Hypothalamus (tissue), 51 donors: Measurements from ENCODE around the gene CPAMD8.
A peak's percentile ranks its signal among the peaks of the same experiment; 100 is the strongest.
"Not testable (repeated sequence)": the region's sequence is repeated elsewhere in the genome, so short reads cannot be mapped to it uniquely, and the experiment has no call there.

ENCODE experiments used
- DNase-seq, 51 donors: peaks; one replicate each; lab custom pipeline; 2025; lab: John Stamatoyannopoulos, UW

CPAMD8 gene

DNA sequence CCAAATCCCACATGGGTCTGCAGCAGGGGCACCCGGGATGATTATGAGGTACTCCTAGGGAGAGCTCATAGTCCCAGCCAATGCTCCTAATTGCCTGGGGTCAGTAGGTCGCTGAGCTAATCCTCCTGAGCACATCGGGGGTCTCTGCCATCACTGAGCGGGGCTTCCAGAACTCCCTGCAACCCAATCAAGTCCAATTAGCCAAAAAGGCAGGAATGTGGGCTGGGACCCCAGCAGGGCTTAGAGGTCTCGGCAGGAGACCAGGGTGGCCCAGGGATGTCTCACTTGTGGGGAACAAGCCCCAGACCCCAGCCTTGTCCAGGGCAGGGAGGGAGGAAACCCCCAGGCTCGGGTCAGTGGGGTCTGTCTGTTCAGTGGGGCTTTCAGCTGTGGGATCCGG is 17.1 kb upstream of the CPAMD8 start:
- DNase-seq, result no peak

DNA sequence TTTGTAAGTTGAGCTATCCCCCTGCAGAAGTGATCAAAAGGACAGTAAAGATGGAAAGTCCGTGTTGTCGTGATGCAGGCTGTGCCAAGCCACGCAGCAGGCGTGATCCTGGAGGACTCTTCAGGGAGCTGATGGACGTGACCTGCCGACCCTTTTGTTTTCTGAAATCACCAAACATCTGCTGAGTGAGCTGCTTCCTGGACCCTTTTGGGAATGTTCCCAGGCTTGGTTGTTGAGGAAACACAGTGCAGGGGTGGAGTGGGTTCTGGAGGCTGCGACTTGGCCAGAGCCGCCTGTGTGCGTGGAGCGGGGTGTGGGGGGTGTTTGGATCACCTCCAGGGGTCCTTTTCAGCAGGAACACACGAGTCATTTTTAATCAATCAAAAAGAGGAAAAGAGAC is 15.4 kb upstream of the CPAMD8 start:
- no peak for DNase-seq

DNA sequence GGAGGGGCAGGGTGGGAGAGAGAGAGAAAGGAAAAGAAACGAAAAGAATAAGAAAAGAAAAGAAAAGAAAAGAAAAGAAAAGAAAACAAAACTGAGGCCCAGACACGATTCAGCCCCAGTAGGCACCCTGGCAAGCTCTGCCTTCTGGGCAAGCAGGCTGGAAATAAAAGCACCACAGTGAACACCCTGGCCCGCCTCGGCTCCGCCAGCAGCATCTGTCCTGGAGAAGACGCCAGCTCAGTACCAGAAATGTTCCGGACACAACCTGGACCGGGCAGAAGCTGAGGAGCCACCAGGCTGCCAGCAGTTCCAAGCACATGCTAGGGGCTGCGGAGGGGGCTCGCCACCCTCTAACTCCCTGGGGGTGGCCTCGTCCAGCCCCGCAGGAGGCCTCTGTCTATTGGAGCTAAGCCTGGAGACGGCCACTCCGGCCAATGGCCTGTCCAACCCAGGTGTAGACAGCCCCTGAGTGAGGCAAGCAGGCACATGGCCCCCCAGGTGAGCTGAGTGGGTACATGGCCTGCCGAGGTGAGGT is 11.4 kb upstream of the CPAMD8 start:
- DNase-seq, result peak in 23 of 51 donors; percentile 2 to 51 (median 20)

DNA sequence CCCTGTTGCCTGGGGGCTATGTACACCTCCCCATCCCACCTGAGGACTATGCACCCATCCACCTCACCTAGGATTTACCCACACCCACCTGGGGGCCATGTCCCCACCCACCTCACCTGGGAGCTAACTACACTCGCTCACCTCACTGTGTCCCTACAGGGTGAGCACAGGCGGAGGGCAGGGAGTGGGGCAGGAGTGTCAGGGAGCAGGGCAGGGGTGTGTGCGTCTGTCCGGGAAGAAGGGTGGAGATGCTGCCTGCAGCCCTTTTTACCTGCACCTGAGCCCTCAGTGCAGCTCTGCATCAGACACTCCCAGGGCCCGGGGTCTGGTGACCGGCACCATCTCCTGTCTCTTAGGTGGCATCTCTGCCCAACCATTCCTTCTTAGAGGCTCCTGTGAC is 10.6 kb upstream of the CPAMD8 start:
- no peak for DNase-seq

- DNase-seq, result no peak
Observed at GRCh38 chr19:17036640-17037039, 10.0 kb upstream of the CPAMD8 start.

GRCh38 chr19:17035842-17036424 is 9.3 kb upstream of the CPAMD8 start:
- no peak for DNase-seq

DNA sequence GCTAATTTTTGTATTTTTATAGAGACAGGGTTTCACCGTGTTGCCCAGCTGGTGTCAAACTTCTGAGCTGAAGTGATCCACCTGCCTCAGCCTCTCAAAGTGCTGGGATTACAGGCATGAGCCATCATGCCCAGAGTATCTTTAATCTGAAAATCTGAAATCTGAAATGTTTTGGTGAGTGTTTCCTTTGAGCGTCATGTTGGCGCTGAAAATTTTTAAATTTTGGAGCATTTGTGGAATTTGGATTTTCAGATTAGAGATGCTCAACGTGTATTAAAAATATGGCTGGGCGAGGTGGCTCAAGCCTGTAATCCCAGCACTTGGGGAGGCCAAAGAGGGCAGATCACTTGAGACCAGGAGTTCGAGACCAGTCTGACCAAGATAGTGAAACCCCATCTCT is 5.1 kb upstream of the CPAMD8 start:
- DNase-seq, result no peak

DNA sequence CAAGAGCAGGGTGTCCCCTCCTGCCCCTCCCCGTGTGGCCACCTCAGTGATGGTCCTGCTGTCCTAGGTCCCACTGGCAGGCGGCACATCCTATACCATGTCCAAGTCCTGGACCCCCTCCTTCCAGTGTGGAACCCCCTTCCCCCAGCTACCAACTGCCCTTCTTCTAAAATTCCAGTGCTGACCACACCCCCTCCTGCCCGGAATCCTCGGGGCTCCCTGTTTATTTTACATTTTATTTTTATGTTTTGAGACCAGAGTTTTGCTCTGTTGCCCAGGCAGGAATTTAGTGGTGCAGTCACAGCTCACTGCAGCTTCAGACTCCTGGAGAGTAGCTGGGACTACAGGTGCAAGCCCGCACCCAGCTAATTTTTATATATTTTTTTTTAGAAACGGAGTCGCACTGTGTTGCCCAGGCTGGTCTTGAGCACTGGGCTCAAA is 945 bp upstream of the CPAMD8 start:
- DNase-seq, result no peak

DNA sequence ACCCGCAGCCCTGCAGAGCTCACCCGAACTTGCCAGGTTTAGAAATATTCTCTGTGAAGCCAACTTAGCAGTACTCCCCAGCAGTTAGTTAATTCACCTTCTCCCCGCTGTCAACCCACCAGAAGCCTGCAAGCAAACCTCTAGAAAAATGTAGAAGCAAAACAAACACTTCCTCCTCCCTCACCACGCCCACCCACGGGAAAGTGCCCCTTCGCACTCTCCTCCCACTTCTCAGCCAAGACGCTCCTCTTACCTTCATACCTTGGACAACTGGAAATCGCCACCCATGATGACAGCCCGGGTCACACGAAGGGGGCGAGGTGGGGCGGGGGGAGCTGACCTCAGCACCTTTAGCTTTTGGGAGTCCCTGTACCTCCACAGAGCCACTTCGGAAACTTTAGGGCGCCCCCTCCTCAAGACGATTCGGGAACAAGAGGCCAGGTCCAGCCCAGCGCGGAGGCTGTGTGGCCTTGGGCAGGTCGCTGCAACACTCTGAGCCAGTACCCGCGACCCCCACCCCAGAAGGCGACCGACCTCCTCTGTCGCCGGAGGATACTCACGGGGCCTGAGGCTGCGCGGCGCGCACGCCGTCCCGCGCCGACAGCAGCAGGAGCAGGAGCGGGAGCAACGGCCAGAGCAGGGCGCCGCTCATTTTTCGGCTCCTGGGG is 485 bp downstream of the CPAMD8 start:
- no peak for DNase-seq

DNA sequence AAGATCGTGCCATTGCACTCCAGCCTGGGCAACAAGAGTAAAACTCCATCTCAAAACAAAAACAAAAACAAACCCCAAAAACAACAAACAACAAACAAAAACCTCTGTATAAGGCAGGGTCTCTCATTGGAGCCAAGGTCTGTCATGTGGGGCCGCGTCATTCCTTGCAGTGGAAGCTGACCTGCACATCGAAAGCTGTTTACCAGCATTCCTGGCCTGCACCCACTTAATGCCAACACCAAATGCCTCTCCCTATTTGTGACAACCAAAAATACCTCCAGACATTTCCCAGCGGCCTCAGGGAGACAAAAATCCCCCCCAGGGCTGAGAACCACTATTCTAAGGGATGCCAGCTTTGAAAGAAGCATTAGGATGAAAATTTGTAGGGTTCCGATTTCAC is 1.2 kb downstream of the CPAMD8 start:
- no peak for DNase-seq

GRCh38 chr19:17024941-17025340 is 1.7 kb downstream of the CPAMD8 start:
- not testable (repeated sequence) for DNase-seq

GRCh38 chr19:17023805-17024204 is 2.8 kb downstream of the CPAMD8 start:
- DNase-seq, result no peak

- DNase-seq, result no peak
Observed at GRCh38 chr19:17022738-17023137, 3.9 kb downstream of the CPAMD8 start.

DNA sequence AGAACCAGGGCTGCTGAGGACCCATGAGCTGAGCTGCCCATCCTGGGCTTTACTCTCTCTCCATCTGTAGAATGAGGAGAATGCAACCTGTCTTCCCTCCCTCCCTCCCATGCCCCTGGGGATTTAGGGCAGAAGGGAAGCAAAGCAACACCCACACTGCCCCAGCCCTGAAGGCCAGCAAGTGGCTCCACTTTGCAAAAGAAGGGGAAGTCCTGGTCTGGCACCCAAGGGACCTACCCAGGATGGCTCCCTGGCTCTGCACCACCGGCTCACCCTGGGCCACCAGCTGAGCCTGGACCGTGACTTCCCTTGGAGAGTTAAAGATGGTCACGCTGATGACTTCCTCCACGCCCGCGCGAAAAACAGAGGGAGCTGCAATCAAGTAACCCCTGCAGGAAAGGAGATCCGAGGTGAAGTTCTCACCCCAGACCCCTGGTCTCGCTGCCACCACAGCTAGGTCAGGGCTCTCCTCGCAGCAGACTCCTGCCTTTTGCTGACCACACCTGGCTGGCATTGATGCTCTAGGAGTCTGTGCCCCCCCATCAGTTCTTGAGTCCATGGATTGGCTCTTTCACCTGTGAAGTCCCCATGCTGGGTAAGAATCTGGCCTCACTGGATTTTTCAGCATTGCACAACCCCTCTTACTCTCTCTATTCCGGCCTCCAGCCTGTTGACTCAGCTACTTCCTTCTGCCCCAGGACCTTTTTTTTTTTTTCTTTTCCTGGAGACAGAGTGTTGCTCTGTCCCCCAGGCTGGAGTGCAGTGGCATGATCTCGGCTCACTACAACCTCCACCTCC is 4.6 kb downstream of the CPAMD8 start:
- DNase-seq, result no peak

DNA sequence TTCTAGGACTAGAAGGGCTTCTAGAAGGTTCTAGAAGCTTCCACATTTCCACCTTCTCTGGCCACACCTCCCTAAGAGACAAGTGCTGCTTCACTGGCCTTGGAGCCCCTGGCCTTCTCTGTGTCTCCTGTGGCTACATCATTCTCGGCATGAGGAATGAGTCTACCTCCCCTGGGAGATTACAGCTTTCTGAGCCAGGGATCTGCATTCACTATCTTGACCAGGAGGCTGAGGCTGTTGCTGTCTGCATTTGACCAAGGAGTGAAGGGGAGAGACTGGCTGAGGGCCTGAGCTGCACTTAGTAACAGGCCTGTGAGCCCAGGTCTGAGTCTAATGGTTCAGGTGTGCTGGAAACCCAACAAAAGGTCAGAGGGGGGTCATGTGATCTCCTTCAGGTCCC is 5.3 kb downstream of the CPAMD8 start:
- DNase-seq, result no peak

- no peak for DNase-seq
Observed at GRCh38 chr19:17020823-17021222, 5.8 kb downstream of the CPAMD8 start.

GRCh38 chr19:17020385-17020784 is 6.2 kb downstream of the CPAMD8 start:
- peak in 19 of 51 donors; percentile 1 to 52 (median 13) for DNase-seq

DNA sequence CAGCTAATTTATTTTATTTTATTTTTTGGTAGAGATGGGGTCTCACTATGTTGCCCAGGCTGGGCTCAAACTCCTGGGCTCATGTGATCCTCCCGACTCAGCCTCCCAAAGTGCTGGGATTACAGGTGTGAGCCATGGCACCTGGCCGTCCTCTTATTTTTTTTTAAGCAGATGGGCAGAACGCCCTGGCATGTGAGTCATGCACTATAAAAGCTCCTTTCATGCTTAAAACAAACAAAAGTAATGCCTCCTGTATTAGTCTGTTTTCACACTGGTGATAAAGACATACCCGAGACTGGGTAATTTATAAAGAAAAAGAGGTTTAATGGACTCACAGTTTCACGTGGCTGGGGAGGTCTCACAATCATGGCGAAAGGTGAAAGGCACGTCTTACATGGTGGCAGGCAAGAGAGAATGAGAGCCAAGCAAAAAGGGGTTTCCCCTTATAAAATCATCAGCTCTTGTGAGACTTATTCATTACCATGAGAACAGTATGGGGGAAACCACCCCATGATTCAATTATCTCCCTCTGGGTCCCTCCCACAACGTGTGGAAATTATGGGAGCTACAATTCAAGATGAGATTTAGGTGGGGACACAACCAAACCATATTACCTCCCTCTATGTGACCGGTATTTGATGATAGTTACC is 12.3 kb downstream of the CPAMD8 start:
- not testable (repeated sequence) for DNase-seq

DNA sequence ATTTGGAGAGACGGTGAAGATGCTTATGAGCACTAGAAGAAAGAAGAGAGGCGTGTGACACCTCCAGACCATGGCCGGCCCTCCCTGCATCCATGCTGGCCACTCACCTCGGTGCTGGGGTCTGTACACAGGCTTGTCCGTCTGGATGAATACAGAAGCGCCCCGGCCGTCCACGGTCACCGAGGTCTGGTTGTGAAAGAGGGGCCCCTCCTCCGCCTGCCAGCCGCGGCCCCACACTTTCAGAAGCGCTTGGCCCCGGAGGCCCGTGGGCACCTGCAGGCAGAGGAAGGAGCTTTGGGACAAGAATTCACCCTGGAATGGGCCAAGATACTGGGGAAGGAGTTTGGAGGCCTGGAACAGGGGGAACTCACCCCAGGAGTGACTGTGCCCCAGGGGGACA is 15.1 kb downstream of the CPAMD8 start:
- no peak for DNase-seq

DNA sequence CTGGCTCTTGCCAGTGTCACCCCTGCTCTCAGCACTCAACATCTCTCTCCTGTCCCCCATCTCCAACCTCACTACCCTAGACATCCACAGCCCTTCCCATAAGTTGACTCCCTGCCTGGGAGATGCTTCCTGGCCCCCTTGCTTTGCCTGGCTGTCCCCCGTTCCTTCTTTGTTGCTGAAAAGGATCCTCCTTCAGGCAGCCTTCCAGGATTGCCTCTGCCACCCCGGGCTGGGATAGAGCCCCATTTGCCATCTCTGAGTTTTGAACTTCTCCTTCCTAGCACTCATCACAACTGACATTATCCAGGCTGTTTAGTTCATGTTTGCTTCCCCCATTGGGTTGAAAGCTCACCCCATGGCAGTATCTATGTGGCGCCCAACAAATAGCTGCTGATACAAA is 20.0 kb downstream of the CPAMD8 start:
- no peak for DNase-seq

GRCh38 chr19:17005000-17005399 is 21.6 kb downstream of the CPAMD8 start:
- DNase-seq, result no peak
